ENCODE data around the gene CFAP299. TPM values are rescaled to one million over a fixed set of nuclear protein-coding genes. Genes with fewer than 3 reads are reported as not detected.

Gene CFAP299
- total RNA-seq, 1 donor from 2014 or later = not detected

- Mint-ChIP-seq H3K27ac (ENCODE audit: unreplicated experiment) (no peak overlapping the region), H3K27me3 (ENCODE audit: low read depth, unreplicated experiment) (no peaks in the 10 kb centered on the region), H3K36me3 (ENCODE audit: low read depth, unreplicated experiment) (no peaks in the 10 kb centered on the region), H3K4me3 (ENCODE audit: unreplicated experiment) (no peak overlapping the region), H3K4me1 (ENCODE audit: low read depth, unreplicated experiment) (no peaks in the 10 kb centered on the region), H3K9me3 (ENCODE audit: unreplicated experiment) (no peaks in the 10 kb centered on the region)
- no peak overlapping the region for H3K4me2 ChIP-seq (ENCODE audit: low read length)
- no peaks in the 10 kb centered on the region for H3K9me3 ChIP-seq (ENCODE audit: insufficient read depth, low read depth, low read length)
- no peaks in the 10 kb centered on the region for H3K27me3 ChIP-seq (ENCODE audit: insufficient read depth, low read length)
- no peaks in the 10 kb centered on the region for H3K4me1 ChIP-seq (ENCODE audit: insufficient read depth, low read length)
- no peaks in the 10 kb centered on the region for H3K36me3 ChIP-seq (ENCODE audit: insufficient read depth, low read length)
- no peaks in the 10 kb centered on the region for H4K20me1 ChIP-seq (ENCODE audit: insufficient read depth, low read length)
- no peak for DNase-seq (ENCODE audit: low read depth)
- H2AFZ ChIP-seq (ENCODE audit: low read depth, low read length) = no peak overlapping the region
- no peak overlapping the region for H3K27ac ChIP-seq (ENCODE audit: low read depth, low read length)
- no peaks in the 10 kb centered on the region for H3K79me2 ChIP-seq (ENCODE audit: insufficient read depth, low read length)
- H3K9ac ChIP-seq (ENCODE audit: low read length) = no peak overlapping the region
- FAIRE-seq = no peak
- TF ChIP-seq, protein P1, sequence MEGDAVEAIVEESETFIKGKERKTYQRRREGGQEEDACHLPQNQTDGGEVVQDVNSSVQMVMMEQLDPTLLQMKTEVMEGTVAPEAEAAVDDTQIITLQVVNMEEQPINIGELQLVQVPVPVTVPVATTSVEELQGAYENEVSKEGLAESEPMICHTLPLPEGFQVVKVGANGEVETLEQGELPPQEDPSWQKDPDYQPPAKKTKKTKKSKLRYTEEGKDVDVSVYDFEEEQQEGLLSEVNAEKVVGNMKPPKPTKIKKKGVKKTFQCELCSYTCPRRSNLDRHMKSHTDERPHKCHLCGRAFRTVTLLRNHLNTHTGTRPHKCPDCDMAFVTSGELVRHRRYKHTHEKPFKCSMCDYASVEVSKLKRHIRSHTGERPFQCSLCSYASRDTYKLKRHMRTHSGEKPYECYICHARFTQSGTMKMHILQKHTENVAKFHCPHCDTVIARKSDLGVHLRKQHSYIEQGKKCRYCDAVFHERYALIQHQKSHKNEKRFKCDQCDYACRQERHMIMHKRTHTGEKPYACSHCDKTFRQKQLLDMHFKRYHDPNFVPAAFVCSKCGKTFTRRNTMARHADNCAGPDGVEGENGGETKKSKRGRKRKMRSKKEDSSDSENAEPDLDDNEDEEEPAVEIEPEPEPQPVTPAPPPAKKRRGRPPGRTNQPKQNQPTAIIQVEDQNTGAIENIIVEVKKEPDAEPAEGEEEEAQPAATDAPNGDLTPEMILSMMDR (IDR thresholded peaks at IDR 0.05; ENCODE audit: insufficient read depth, low read depth, low read length) = no peak
- no peak for TF ChIP-seq EZH2 (IDR thresholded peaks at IDR 0.05; ENCODE audit: insufficient read depth, low read length)
- H3K4me3 ChIP-seq (ENCODE audit: insufficient read depth, low read depth, low read length) = no peak overlapping the region
Measured at GRCh38 chr4:80386281-80386886, 50.9 kb downstream of the CFAP299 start.

DNA sequence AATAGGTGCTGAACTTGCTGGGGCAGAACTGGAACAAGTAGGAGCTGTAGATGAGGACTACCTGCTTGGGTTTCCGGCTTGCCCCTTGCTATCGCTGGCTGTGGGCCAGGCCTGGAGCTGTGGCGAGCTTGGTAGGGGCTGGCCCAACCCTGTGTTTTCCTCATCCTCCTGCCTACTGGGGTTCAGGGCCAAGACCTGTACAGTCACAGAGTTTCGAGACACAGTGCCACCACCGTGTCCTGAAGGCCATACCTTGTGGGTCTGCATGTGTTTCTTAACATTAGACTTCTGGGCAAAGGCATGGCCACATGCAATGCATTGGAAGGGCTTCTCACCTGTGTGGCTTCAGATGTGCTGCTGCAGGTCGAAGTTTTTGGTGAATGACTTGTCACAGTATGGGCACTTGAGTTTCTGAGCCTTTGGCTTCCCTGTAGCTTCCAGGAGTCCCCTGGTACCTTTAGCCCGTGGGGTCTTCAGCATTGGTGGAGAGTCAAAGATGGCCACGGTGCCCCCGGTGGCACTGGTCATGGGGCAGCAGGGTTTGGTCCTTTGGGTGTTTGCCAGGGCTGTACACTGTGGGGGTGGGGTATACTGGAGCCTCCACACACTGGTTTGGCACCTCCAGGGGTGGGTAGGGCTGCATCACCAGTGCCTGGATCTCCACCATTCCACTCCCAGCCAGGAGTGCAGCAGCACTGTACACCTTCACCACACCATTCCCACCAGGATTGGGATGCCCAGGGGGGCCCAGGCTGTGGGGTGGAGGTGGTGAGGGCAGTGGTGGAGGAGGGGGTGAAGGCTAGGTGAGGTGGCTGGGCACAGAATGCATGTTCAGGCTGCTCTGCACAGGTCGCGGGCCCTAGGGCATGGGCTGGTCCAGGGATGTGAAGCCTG is 52.1 kb downstream of the CFAP299 start:
- FAIRE-seq = no peak
- Histone ChIP-seq H3K4me1 (ENCODE audit: insufficient read depth, low read length) (no peaks in the 10 kb centered on the region), H3K27me3 (ENCODE audit: insufficient read depth, low read length) (no peaks in the 10 kb centered on the region), H3K4me3 (ENCODE audit: insufficient read depth, low read depth, low read length) (no peak overlapping the region), H3K9me3 (ENCODE audit: insufficient read depth, low read depth, low read length) (no peaks in the 10 kb centered on the region), H3K36me3 (ENCODE audit: insufficient read depth, low read length) (no peaks in the 10 kb centered on the region), H2AFZ (ENCODE audit: low read depth, low read length) (no peak overlapping the region), H3K4me2 (ENCODE audit: low read length) (no peak overlapping the region), H3K79me2 (ENCODE audit: insufficient read depth, low read length) (no peaks in the 10 kb centered on the region), H3K27ac (ENCODE audit: low read depth, low read length) (no peak overlapping the region), H4K20me1 (ENCODE audit: insufficient read depth, low read length) (no peaks in the 10 kb centered on the region), H3K9ac (ENCODE audit: low read length) (no peak overlapping the region)
- no peaks in the 10 kb centered on the region for H3K27me3 Mint-ChIP-seq (ENCODE audit: low read depth, unreplicated experiment)
- no peaks in the 10 kb centered on the region for H3K36me3 Mint-ChIP-seq (ENCODE audit: low read depth, unreplicated experiment)
- no peaks in the 10 kb centered on the region for H3K4me1 Mint-ChIP-seq (ENCODE audit: low read depth, unreplicated experiment)
- no peaks in the 10 kb centered on the region for H3K9me3 Mint-ChIP-seq (ENCODE audit: unreplicated experiment)
- TF ChIP-seq, protein P1 (IDR thresholded peaks at IDR 0.05; ENCODE audit: insufficient read depth, low read depth, low read length) = no peak
- no peak for TF ChIP-seq EZH2 (IDR thresholded peaks at IDR 0.05; ENCODE audit: insufficient read depth, low read length)
- DNase-seq (ENCODE audit: low read depth) = no peak
- no peak overlapping the region for H3K27ac Mint-ChIP-seq (ENCODE audit: unreplicated experiment)
- no peak overlapping the region for H3K4me3 Mint-ChIP-seq (ENCODE audit: unreplicated experiment)

GRCh38 chr4:80388284-80388607 is 52.7 kb downstream of the CFAP299 start:
- Histone ChIP-seq H3K4me3 (ENCODE audit: insufficient read depth, low read depth, low read length) (no peak overlapping the region), H3K4me2 (ENCODE audit: low read length) (no peak overlapping the region), H3K79me2 (ENCODE audit: insufficient read depth, low read length) (no peaks in the 10 kb centered on the region), H3K9ac (ENCODE audit: low read length) (no peak overlapping the region), H3K36me3 (ENCODE audit: insufficient read depth, low read length) (no peaks in the 10 kb centered on the region), H3K27ac (ENCODE audit: low read depth, low read length) (no peak overlapping the region), H4K20me1 (ENCODE audit: insufficient read depth, low read length) (no peaks in the 10 kb centered on the region), H3K27me3 (ENCODE audit: insufficient read depth, low read length) (no peaks in the 10 kb centered on the region), H2AFZ (ENCODE audit: low read depth, low read length) (no peak overlapping the region), H3K9me3 (ENCODE audit: insufficient read depth, low read depth, low read length) (no peaks in the 10 kb centered on the region), H3K4me1 (ENCODE audit: insufficient read depth, low read length) (no peaks in the 10 kb centered on the region)
- FAIRE-seq (no peak), DNase-seq (ENCODE audit: low read depth) (no peak)
- Mint-ChIP-seq H3K36me3 (ENCODE audit: low read depth, unreplicated experiment) (no peaks in the 10 kb centered on the region), H3K27me3 (ENCODE audit: low read depth, unreplicated experiment) (no peaks in the 10 kb centered on the region), H3K4me1 (ENCODE audit: low read depth, unreplicated experiment) (no peaks in the 10 kb centered on the region), H3K4me3 (ENCODE audit: unreplicated experiment) (no peak overlapping the region), H3K9me3 (ENCODE audit: unreplicated experiment) (no peaks in the 10 kb centered on the region), H3K27ac (ENCODE audit: unreplicated experiment) (no peak overlapping the region)
- TF ChIP-seq, protein P1 (IDR thresholded peaks at IDR 0.05; ENCODE audit: insufficient read depth, low read depth, low read length) = no peak
- no peak for TF ChIP-seq EZH2 (IDR thresholded peaks at IDR 0.05; ENCODE audit: insufficient read depth, low read length)
